Dedifferentiated amniotic fluid mesenchymal stem cell (primary cell): ENCODE results near the gene TUBGCP2.

Experiments
- DNase-seq: peaks from one replicate; pipeline ENCODE4 v3.0.0-alpha.2; 2016; ENCODE audit errors: extremely low spot score

TUBGCP2 gene

GRCh38 chr10:133229265-133230043 lies 79.2 kb downstream of the TUBGCP2 start:
- no peak for DNase-seq
